H9 (cell line): ENCODE results near the gene CCNYL1. TPM values are rescaled to one million over a fixed set of nuclear protein-coding genes. Genes with fewer than 3 reads are reported as not detected.

Source experiments
- DNase-seq: peaks from one replicate; pipeline ENCODE4 v3.0.0-alpha.2; 2017
- H2AFZ ChIP-seq: one replicate; pipeline ENCODE4 v1.6.1; 2013; ENCODE audit warnings: mild to moderate bottlenecking, low read length, control low read depth, moderate library complexity
- H2AK5ac ChIP-seq: 2 replicates; pipeline ENCODE4 v1.6.1; 2013; ENCODE audit warnings: low read length, control low read depth, mixed read lengths; ENCODE audit not compliant: insufficient read length
- H2BK120ac ChIP-seq: one replicate; pipeline ENCODE4 v1.6.1; 2013; ENCODE audit warnings: low read depth, mild to moderate bottlenecking, low read length, control low read depth, inconsistent platforms; ENCODE audit not compliant: poor library complexity, severe bottlenecking
- H2BK12ac ChIP-seq: 2 replicates; pipeline ENCODE4 v1.6.1; 2013; ENCODE audit warnings: low read length, control low read depth, mixed read lengths, low read depth; ENCODE audit not compliant: insufficient read length
- H2BK15ac ChIP-seq: 2 replicates; pipeline ENCODE4 v1.6.1; 2013; ENCODE audit warnings: low read depth, low read length, control low read depth
- H2BK20ac ChIP-seq: one replicate; pipeline ENCODE4 v1.6.1; 2013; ENCODE audit warnings: low read depth, mild to moderate bottlenecking, low read length, control low read depth, inconsistent platforms; ENCODE audit not compliant: poor library complexity, severe bottlenecking
- H2BK5ac ChIP-seq: 2 replicates; pipeline ENCODE4 v1.6.1; 2013; ENCODE audit warnings: low read length, control low read depth, mixed read lengths; ENCODE audit not compliant: insufficient read length
- H3K14ac ChIP-seq: 2 replicates; pipeline ENCODE4 v1.6.1; 2013; ENCODE audit warnings: low read length, control low read depth; ENCODE audit not compliant: insufficient read depth
- H3K18ac ChIP-seq: 2 replicates; pipeline ENCODE4 v1.6.1; 2013; ENCODE audit warnings: low read depth, mild to moderate bottlenecking, mixed read lengths, low read length, control low read depth; ENCODE audit not compliant: insufficient read length
- H3K23ac ChIP-seq: 2 replicates; pipeline ENCODE4 v1.6.1; 2013; ENCODE audit warnings: low read length, control low read depth, mixed read lengths, low read depth; ENCODE audit not compliant: insufficient read length
- H3K23me2 ChIP-seq: 2 replicates; pipeline ENCODE4 v1.6.1; 2013; ENCODE audit warnings: low read depth, mild to moderate bottlenecking, mixed read lengths, low read length, control low read depth; ENCODE audit not compliant: insufficient read length, poor library complexity, severe bottlenecking
- H3K27ac ChIP-seq: 2 replicates; pipeline ENCODE4 v1.5.1; 2013; ENCODE audit warnings: low read length, control low read depth, mixed read lengths, low read depth; ENCODE audit not compliant: insufficient read length
- H3K27me3 ChIP-seq: 2 replicates; pipeline ENCODE4 v1.6.1; 2013; ENCODE audit warnings: low read length, control low read depth, inconsistent platforms; ENCODE audit not compliant: insufficient read depth
- H3K4ac ChIP-seq: 2 replicates; pipeline ENCODE4 v1.6.1; 2013; ENCODE audit warnings: low read depth, mild to moderate bottlenecking, control low read depth, inconsistent platforms, low read length, moderate library complexity
- H3K4me1 ChIP-seq: 2 replicates; pipeline ENCODE4 v1.6.1; 2013; ENCODE audit warnings: low read length, control low read depth, inconsistent platforms; ENCODE audit not compliant: insufficient read depth
- H3K4me2 ChIP-seq: 2 replicates; pipeline ENCODE4 v1.6.1; 2013; ENCODE audit warnings: low read length, control low read depth, mixed read lengths; ENCODE audit not compliant: insufficient read length, insufficient read depth
- H3K56ac ChIP-seq: 2 replicates; pipeline ENCODE4 v1.6.1; 2013; ENCODE audit warnings: low read depth, mild to moderate bottlenecking, mixed read lengths, low read length, control low read depth; ENCODE audit not compliant: insufficient read length
- H3K79me1 ChIP-seq: 2 replicates; pipeline ENCODE4 v1.6.1; 2013; ENCODE audit warnings: low read depth, mild to moderate bottlenecking, moderate library complexity, low read length, control low read depth, inconsistent platforms; ENCODE audit not compliant: insufficient read depth, poor library complexity, severe bottlenecking
- H3K79me2 ChIP-seq: 2 replicates; pipeline ENCODE4 v1.6.1; 2013; ENCODE audit warnings: low read length, control low read depth, inconsistent platforms; ENCODE audit not compliant: insufficient read depth
- H3K9ac ChIP-seq: 2 replicates; pipeline ENCODE4 v1.6.1; 2013; ENCODE audit warnings: low read length, control low read depth, mixed read lengths; ENCODE audit not compliant: insufficient read length; ENCODE audit errors: extremely low read depth
- H3K9me3 ChIP-seq: one replicate; pipeline ENCODE4 v1.6.1; 2013; ENCODE audit warnings: low read depth, low read length, inconsistent platforms; ENCODE audit not compliant: control insufficient read depth
- H3T11ph ChIP-seq: one replicate; pipeline ENCODE4 v1.6.1; 2013; ENCODE audit warnings: mild to moderate bottlenecking, low read length, control low read depth, inconsistent platforms
- H4K20me1 ChIP-seq: one replicate; pipeline ENCODE4 v1.6.1; 2013; ENCODE audit not compliant: control insufficient read depth, insufficient read length, insufficient read depth
- H4K5ac ChIP-seq: 2 replicates; pipeline ENCODE4 v1.6.1; 2013; ENCODE audit warnings: low read depth, mild to moderate bottlenecking, mixed read lengths, low read length, control low read depth; ENCODE audit not compliant: insufficient read length
- H4K8ac ChIP-seq: replicated peaks from 2 replicates; pipeline ENCODE4 v1.6.1; 2013; ENCODE audit warnings: low read length, control low read depth, mixed read lengths, low read depth; ENCODE audit not compliant: insufficient read length
- H4K91ac ChIP-seq: 2 replicates; pipeline ENCODE4 v1.6.1; 2013; ENCODE audit warnings: low read depth, mild to moderate bottlenecking, moderate library complexity, mixed read lengths, low read length, control low read depth; ENCODE audit not compliant: insufficient read length
- H3K27ac Mint-ChIP-seq, 3 experiments: 2 replicates in 2 of 3; 3 replicates in 1 of 3; pipeline ENCODE4 v1.8.0; 2020 to 2021; ENCODE audit warnings: mixed read lengths in 3 of 3, mild to moderate bottlenecking in 1 of 3, moderate library complexity in 1 of 3
- H3K27me3 Mint-ChIP-seq: 2 replicates; pipeline ENCODE4 v1.8.0; 2021; ENCODE audit warnings: low read depth, mild to moderate bottlenecking, moderate library complexity, mixed read lengths
- H3K36me3 Mint-ChIP-seq, 3 experiments: 2 replicates in 2 of 3; 3 replicates in 1 of 3; pipeline ENCODE4 v1.8.0; 2020 to 2021; ENCODE audit warnings: low read depth in 3 of 3, mixed read lengths in 3 of 3; ENCODE audit not compliant: insufficient read depth in 1 of 3
- H3K4me1 Mint-ChIP-seq, 2 experiments: 2 replicates each; pipeline ENCODE4 v1.8.0; 2020; ENCODE audit warnings: mixed read lengths in 2 of 2
- H3K4me3 Mint-ChIP-seq, 2 experiments: 2 replicates in 1 of 2; 3 replicates in 1 of 2; pipeline ENCODE4 v1.8.0; 2020 to 2021; ENCODE audit warnings: mild to moderate bottlenecking in 2 of 2, mixed read lengths in 2 of 2, moderate library complexity in 1 of 2
- H3K9me3 Mint-ChIP-seq, 2 experiments: 2 replicates in 1 of 2; 3 replicates in 1 of 2; pipeline ENCODE4 v1.8.0; 2020; ENCODE audit warnings: mild to moderate bottlenecking in 2 of 2, mixed read lengths in 2 of 2, moderate library complexity in 1 of 2
- CTCF ChIP-seq: fragments of 200-600 bp; sonication (generic); conservative IDR thresholded peaks from 3 replicates; pipeline ENCODE4 v1.8.0; 2021; ENCODE audit warnings: antibody characterized with exemption, mild to moderate bottlenecking
- WGBS: extraction: QIAGEN DNeasy Blood & Tissue Kit; methylation state at CpG from one replicate; pipeline ENCODE4 v1.1.7; 2013; ENCODE audit warnings: missing lambda C conversion rate, low lambda C conversion rate, mixed read lengths; ENCODE audit not compliant: insufficient read length; ENCODE audit errors: extremely low coverage; 5-methylcytosine and 5-hydroxymethylcytosine counted together
- total RNA-seq: library from RNA; stranded (reverse); gene quantifications from 2 replicates; pipeline ENCODE4 v1.2.1, GENCODE V29; 2021

Gene CCNYL1
- total RNA-seq, 1 experiment from 2014 or later, result 27.0 TPM

GRCh38 chr2:207764096-207764630, 52.7 kb downstream of the CCNYL1 start:
- Histone ChIP-seq H3K4ac (no peak overlapping the region), H4K91ac (no peak overlapping the region), H2BK5ac (no peak overlapping the region), H4K8ac (no peak overlapping the region), H4K20me1 (peaks cover 5% of the 10 kb centered on the region), H3K4me2 (peak overlapping the region; percentile 31), H4K5ac (no peak overlapping the region), H3K18ac (no peak overlapping the region), H2BK20ac (no peak overlapping the region), H3K9ac (no peak overlapping the region), H3K79me2 (peaks cover 40% of the 10 kb centered on the region; the same call in 1 of the 2 replicates), H2AFZ (no peak overlapping the region), H3K79me1 (no peaks in the 10 kb centered on the region), H3T11ph (no peak overlapping the region), H3K27me3 (no peaks in the 10 kb centered on the region), H3K4me1 (peaks cover 22% of the 10 kb centered on the region), H3K23me2 (peaks cover 31% of the 10 kb centered on the region), H2BK15ac (no peak overlapping the region), H2BK120ac (no peak overlapping the region), H3K27ac (no peak overlapping the region), H2AK5ac (no peak overlapping the region), H3K23ac (no peak overlapping the region), H3K9me3 (no peaks in the 10 kb centered on the region), H3K56ac (no peak overlapping the region), H2BK12ac (no peak overlapping the region), H3K14ac (no peak overlapping the region)
- Mint-ChIP-seq H3K4me3 (peak overlapping the region; percentile 65 to 96), H3K36me3 (peaks cover 34 to 90% (median 83%) of the 10 kb centered on the region in 3 experiments), H3K9me3 (no peaks in the 10 kb centered on the region; a peak in 1 of 5 replicates), H3K27ac (peak overlapping the region in 2 of 3 experiments; percentile 63 to 65; a peak in 4 of 7 replicates), H3K27me3 (no peaks in the 10 kb centered on the region), H3K4me1 (peaks cover 68 to 80% of the 10 kb centered on the region in 2 experiments)
- no peak for DNase-seq
- no CpG with 5 or more reads among the region's 1 CpG for WGBS
- no peak for TF ChIP-seq CTCF
